DMS 273 treated with DMSO at 0.1 percent for 48 hours (cell line): ENCODE results near the gene HLA-F.

Source experiments
- DNase-seq: peaks from one replicate; lab custom pipeline; 2025; lab: John Stamatoyannopoulos, UW

HLA-F gene

DNA sequence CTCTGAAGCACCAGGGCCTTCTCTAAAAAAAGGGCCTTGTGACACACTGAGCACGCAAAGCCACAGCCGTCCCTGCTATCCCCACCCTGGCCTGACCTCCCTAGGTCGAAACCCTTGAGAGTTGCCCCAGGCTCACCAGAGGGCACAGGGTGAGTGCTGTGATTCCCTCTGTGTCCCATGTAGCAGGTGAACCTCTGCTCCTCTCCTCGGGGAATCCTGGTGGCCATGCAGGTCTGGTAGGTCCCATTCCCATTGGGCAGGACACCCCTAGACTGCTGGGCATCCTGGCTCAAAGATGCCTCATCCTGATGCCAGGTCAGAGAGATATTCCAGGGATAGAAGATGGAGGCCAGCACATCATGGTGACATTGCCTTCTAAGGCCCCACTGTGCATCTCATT is 20.9 kb downstream of the HLA-F start:
- no peak for DNase-seq

- DNase-seq, result no peak
These were observed 21.4 kb downstream of the HLA-F start for GRCh38 chr6:29744621-29745020.

- no peak for DNase-seq
These were observed 22.2 kb downstream of the HLA-F start for GRCh38 chr6:29745386-29745785.

- no peak for DNase-seq
These were observed 22.7 kb downstream of the HLA-F start for GRCh38 chr6:29745855-29746449.

GRCh38 chr6:29746846-29747687 is 23.8 kb downstream of the HLA-F start:
- no peak for DNase-seq

DNA sequence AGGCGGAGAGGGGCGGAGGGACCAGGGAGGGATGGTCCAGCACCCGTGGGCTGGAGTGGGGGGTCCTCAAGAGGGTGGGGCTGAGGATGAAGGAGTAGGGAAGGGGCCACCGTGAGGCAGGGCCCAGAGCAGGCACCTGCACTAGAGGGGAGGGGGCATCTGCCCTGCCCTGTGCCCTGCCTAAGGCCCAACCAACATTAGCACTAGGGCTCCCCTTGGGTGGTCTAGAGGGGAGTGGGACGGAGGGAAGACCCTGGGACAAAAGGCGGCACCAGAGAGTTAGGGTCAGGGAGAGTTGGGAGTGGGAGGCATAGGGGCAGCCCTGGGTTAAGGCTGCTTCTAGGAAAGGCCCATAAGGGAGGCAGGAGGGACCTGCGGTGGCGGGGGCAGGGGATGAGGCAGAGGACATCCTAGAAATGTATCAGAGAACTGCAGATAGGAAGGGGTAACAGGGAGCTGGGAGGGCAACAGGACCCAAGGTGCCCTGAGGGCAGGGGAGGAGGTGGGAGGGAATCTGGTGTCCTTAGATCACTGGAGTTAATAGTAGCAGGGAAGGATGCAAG is 24.5 kb downstream of the HLA-F start:
- DNase-seq, result no peak

- DNase-seq, result peak; percentile 86
These were observed 25.4 kb downstream of the HLA-F start for GRCh38 chr6:29748391-29749307.

GRCh38 chr6:29749308-29749662 is 26.1 kb downstream of the HLA-F start:
- DNase-seq, result no peak

DNA sequence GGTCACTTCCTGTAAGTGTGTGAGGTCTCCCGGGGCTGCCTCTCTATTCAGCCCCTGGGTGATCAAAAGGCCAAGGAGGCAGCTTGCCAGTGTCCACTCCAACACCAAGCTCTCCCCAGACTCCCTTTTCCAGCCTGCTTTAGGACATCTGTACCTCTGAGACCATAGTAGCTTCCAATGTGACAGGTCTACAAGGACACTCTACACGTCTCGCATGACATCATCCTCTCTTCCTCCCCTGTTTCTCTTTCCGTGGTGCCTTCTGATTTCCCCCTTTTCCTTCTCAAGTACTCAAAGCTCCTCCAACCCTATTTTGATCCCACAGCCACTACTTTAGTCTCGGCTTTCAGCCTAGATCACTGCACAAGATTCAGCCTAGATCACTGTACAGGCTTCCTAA is 26.4 kb downstream of the HLA-F start:
- DNase-seq, result no peak

- no peak for DNase-seq
These were observed 27.5 kb downstream of the HLA-F start for GRCh38 chr6:29750709-29751108.

GRCh38 chr6:29751480-29751879 is 28.2 kb downstream of the HLA-F start:
- DNase-seq, result no peak

- peak; percentile 96 for DNase-seq
These were observed 29.4 kb downstream of the HLA-F start for GRCh38 chr6:29752451-29753308.

- no peak for DNase-seq
These were observed 30.0 kb downstream of the HLA-F start for GRCh38 chr6:29753309-29753644.

- no peak for DNase-seq
These were observed 32.1 kb downstream of the HLA-F start for GRCh38 chr6:29755295-29755871.

DNA sequence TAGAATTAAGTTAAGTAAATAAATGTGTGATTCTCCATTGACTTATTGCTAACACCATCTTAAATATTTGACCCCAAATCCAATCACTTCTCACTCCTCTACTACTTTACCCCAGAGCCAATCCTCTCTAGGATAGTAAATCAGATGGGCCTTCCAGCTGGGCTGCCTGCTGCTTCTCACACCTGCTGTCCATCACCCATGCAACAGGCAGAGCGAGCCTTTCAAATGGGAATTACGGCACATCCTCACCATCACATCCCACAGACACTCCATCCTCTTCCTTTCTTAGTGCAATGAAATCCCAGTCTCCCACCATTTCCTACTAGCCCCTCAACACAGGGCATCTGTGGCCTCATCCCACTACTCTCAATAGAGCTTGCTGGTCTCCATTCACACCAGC is 34.0 kb downstream of the HLA-F start:
- no peak for DNase-seq

GRCh38 chr6:29757701-29758293 is 34.6 kb downstream of the HLA-F start:
- no peak for DNase-seq

DNA sequence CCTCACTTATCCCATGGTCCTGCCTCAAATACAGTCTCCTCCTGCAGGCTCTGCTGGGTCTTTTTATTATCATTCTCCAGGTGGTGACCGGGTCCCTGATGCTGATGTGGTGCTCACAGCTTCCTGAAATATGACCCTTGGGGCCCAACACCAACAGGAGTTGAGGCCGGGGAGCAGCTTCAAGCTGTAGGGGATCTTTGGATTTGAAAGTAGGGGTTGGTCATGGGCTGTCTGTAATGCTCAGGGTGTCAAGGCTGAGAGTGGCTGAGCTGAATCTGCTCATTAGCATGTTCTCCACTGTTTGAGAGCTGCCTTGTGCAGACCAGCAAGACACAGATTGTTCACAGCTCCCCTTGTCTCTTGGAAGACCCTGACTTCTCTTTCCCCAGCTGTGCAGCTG is 35.5 kb downstream of the HLA-F start:
- DNase-seq, result no peak

GRCh38 chr6:29759457-29759856 is 36.2 kb downstream of the HLA-F start:
- DNase-seq, result no peak

DNA sequence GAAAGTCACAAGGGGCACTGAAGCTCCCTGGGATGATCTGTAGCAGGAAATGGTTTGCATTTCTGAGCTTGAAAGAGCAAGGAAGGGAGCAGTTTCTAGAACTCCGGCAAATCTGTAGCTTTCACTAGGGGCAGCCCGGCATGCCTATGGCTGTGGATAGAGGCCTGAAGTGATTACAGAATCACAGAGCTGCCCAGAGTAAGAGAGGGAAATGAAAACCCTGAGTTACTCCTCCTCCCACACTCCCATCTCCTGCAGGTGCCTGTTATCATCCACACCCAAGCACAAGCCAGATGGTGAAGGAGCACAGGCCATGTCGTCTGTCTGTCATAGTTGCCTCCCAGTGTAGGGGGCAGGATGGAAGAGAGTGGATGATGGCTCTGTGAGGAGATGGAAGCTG is 37.1 kb downstream of the HLA-F start:
- no peak for DNase-seq

DNA sequence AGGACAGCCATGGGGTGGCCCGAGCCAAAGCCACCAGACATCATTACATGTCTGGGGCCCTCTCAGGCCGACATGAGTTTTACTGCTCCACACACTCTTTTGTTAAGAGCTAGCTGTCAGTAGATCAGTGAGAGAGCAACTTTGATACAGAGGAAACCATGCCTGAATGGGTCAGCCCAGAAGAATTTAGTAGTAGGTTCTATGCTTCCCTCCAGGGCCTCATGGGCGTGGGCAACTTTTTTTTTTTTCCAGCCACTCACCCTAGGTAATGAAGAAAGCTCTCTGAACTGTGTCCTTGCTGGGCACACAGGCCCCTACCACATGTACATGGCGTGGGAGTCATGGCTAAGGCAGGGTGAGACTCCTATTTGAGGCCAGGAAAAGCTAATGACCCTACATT is 38.8 kb downstream of the HLA-F start:
- no peak for DNase-seq

DNA sequence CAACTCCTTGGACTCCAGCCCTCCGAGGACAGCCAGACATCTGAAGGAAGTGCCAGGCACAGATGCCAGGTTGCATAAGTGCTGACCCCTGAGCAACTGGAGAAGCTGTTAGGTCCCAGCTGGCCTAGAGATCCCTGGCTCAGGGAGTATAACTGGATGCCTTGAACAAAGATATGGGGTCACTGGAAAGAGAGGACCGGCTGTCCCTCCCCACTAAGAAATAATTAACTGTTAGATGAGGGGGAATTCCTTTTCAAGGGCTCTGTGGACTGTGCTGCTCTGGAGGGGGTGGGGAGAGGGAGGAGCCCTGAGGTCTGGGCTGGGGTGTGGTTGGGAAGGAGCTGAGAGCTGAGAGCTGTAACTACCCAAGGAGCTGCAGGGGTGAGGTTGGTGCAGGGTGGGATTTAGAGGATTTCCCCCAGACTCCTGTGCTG is 39.6 kb downstream of the HLA-F start:
- no peak for DNase-seq
